BLaER1 treated with 17β-estradiol and CSF1 and Interleukin-3, amounts not matched to agents 10 nM and 100 nM (cell line): Measurements from ENCODE around the gene CBL.

Experiments used
- H3K27ac ChIP-seq, 11 experiments: shearing (Covaris generic); formaldehyde crosslinking; 2 replicates each; pipeline ENCODE4 v1.8.1; 2022
- H3K27me3 ChIP-seq, 11 experiments: shearing (Covaris generic); formaldehyde crosslinking; 2 replicates each; pipeline ENCODE4 v1.8.1; 2022
- H3K36me3 ChIP-seq, 11 experiments: shearing (Covaris generic); formaldehyde crosslinking; 2 replicates each; pipeline ENCODE4 v1.8.1; 2022
- H3K4me1 ChIP-seq, 10 experiments: shearing (Covaris generic); formaldehyde crosslinking; 2 replicates each; pipeline ENCODE4 v1.8.1; 2022
- H3K4me2 ChIP-seq, 11 experiments: shearing (Covaris generic); formaldehyde crosslinking; 2 replicates each; pipeline ENCODE4 v1.8.1; 2022
- H3K4me3 ChIP-seq, 10 experiments: shearing (Covaris generic); formaldehyde crosslinking; 2 replicates each; pipeline ENCODE4 v1.8.1; 2022
- H3K9ac ChIP-seq, 11 experiments: shearing (Covaris generic); formaldehyde crosslinking; 2 replicates each; pipeline ENCODE4 v1.8.1; 2022
- H3K9me3 ChIP-seq, 11 experiments: shearing (Covaris generic); formaldehyde crosslinking; replicated peaks in 1 of 11; 2 replicates each; pipeline ENCODE4 v1.8.1; 2022
- H4K20me1 ChIP-seq, 11 experiments: shearing (Covaris generic); formaldehyde crosslinking; 2 replicates each; pipeline ENCODE4 v1.8.1; 2022
- Cebpa-rat ChIP-seq, 11 experiments: shearing (Covaris generic); IDR thresholded peaks; 2 replicates each; pipeline ENCODE4 v1.8.1; 2022

Gene CBL

GRCh38 chr11:119305556-119306372 lies 99.6 kb downstream of the CBL start:
- peak overlapping the region in 9 of 11 experiments; percentile 3 to 79 (median 56); a peak in 16 of 22 replicates for H3K27ac ChIP-seq
- H3K4me2 ChIP-seq, result peak overlapping the region in 9 of 11 experiments; percentile 39 to 72 (median 60); a peak in 18 of 22 replicates
- H3K4me1 ChIP-seq, result peaks cover 10 to 33% (median 24%) of the 10 kb centered on the region in 10 experiments; a peak in 19 of 20 replicates
- no peak overlapping the region for H3K4me3 ChIP-seq
- H3K9me3 ChIP-seq, result no peaks in the 10 kb centered on the region
- H4K20me1 ChIP-seq, result peaks cover 0 to 75% (median 4%) of the 10 kb centered on the region in 11 experiments; a peak in 9 of 22 replicates
- no peaks in the 10 kb centered on the region for H3K27me3 ChIP-seq
- H3K9ac ChIP-seq, result peak overlapping the region in 8 of 11 experiments; percentile 6 to 70 (median 40); a peak in 11 of 22 replicates
- TF ChIP-seq Cebpa-rat (IDR thresholded peaks at IDR 0.05), result no peak
- H3K36me3 ChIP-seq, result peaks cover 80 to 95% (median 86%) of the 10 kb centered on the region in 11 experiments

DNA sequence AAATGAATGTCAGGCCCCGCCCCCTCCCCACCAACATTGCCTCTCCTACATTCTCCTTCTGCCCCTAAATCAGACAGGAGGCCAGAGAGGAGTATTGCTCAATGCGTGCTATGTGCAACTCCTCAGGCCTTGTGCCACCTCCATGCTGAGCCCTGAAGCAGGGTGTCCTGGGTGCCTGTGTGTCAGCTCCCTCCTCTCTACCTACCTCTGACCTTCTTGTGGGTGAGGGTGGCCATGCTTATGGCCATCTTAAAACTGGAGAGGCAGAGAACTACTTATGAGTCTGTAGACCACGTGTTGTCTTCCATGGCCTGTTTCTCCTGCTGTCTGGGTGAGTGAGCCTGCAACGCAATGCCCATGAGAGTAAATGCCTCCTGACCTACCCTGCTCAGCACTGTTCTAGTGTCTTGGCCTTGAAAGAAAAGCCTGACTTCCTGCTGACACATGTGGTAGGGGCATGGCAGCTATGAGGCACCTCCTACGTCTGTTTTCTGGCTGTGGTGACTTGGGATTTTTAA lies 100.3 kb downstream of the CBL start:
- Histone ChIP-seq H3K4me2 (peak overlapping the region in 9 of 11 experiments; percentile 39 to 72 (median 60); a peak in 18 of 22 replicates), H3K27ac (peak overlapping the region in 9 of 11 experiments; percentile 3 to 79 (median 56); a peak in 17 of 22 replicates), H3K9me3 (no peaks in the 10 kb centered on the region), H4K20me1 (peaks cover 0 to 77% (median 6%) of the 10 kb centered on the region in 11 experiments; a peak in 10 of 22 replicates), H3K4me1 (peaks cover 10 to 33% (median 24%) of the 10 kb centered on the region in 10 experiments; a peak in 19 of 20 replicates), H3K4me3 (no peak overlapping the region), H3K27me3 (no peaks in the 10 kb centered on the region), H3K36me3 (peaks cover 73 to 95% (median 86%) of the 10 kb centered on the region in 11 experiments), H3K9ac (peak overlapping the region in 9 of 11 experiments; percentile 2 to 70 (median 34); a peak in 12 of 22 replicates)
- TF ChIP-seq Cebpa-rat (IDR thresholded peaks at IDR 0.05), result peak in 3 of 11 experiments; percentile 39 to 78 (median 64); a peak in 4 of 22 replicates

GRCh38 chr11:119307219-119307618 lies 101.1 kb downstream of the CBL start:
- peak overlapping the region in 7 of 11 experiments; percentile 16 to 72 (median 64); a peak in 12 of 22 replicates for H3K4me2 ChIP-seq
- H3K4me3 ChIP-seq, result no peak overlapping the region
- peak overlapping the region in 7 of 11 experiments; percentile 48 to 79 (median 61); a peak in 10 of 22 replicates for H3K27ac ChIP-seq
- peaks cover 10 to 33% (median 24%) of the 10 kb centered on the region in 10 experiments; a peak in 19 of 20 replicates for H3K4me1 ChIP-seq
- peaks cover 65 to 95% (median 84%) of the 10 kb centered on the region in 11 experiments for H3K36me3 ChIP-seq
- peak overlapping the region in 6 of 11 experiments; percentile 4 to 70 (median 44); a peak in 7 of 22 replicates for H3K9ac ChIP-seq
- no peaks in the 10 kb centered on the region for H3K9me3 ChIP-seq
- H4K20me1 ChIP-seq, result peaks cover 0 to 72% (median 6%) of the 10 kb centered on the region in 11 experiments; a peak in 10 of 22 replicates
- H3K27me3 ChIP-seq, result no peaks in the 10 kb centered on the region
- no peak for TF ChIP-seq Cebpa-rat (IDR thresholded peaks at IDR 0.05)

- no peaks in the 10 kb centered on the region for H3K9me3 ChIP-seq
- H3K36me3 ChIP-seq, result peaks cover 58 to 95% (median 84%) of the 10 kb centered on the region in 11 experiments
- peaks cover 10 to 33% (median 24%) of the 10 kb centered on the region in 10 experiments; a peak in 19 of 20 replicates for H3K4me1 ChIP-seq
- H3K4me2 ChIP-seq, result no peak overlapping the region
- H3K27me3 ChIP-seq, result no peaks in the 10 kb centered on the region
- H4K20me1 ChIP-seq, result peaks cover 0 to 66% (median 6%) of the 10 kb centered on the region in 11 experiments; a peak in 10 of 22 replicates
- TF ChIP-seq Cebpa-rat (IDR thresholded peaks at IDR 0.05), result no peak
- peak overlapping the region in 3 of 11 experiments; percentile 12 to 36 (median 33); a peak in 2 of 22 replicates for H3K9ac ChIP-seq
- no peak overlapping the region for H3K27ac ChIP-seq
- no peak overlapping the region for H3K4me3 ChIP-seq
Measured at GRCh38 chr11:119307974-119308373, 101.8 kb downstream of the CBL start.

- Histone ChIP-seq H3K27me3 (no peaks in the 10 kb centered on the region), H3K4me1 (peaks cover 10 to 33% (median 26%) of the 10 kb centered on the region in 10 experiments; a peak in 19 of 20 replicates), H4K20me1 (peaks cover 0 to 59% (median 14%) of the 10 kb centered on the region in 11 experiments; a peak in 15 of 22 replicates), H3K4me2 (no peak overlapping the region), H3K27ac (0 out of 22 replicates have a peak overlapping the region, but pooled peaks of 1 of the 11 experiments have one; percentile 12), H3K9ac (no peak overlapping the region), H3K9me3 (no peaks in the 10 kb centered on the region), H3K4me3 (no peak overlapping the region), H3K36me3 (peaks cover 43 to 94% (median 82%) of the 10 kb centered on the region in 11 experiments)
- TF ChIP-seq Cebpa-rat (IDR thresholded peaks at IDR 0.05), result no peak
Measured at GRCh38 chr11:119309411-119309810, 103.3 kb downstream of the CBL start.

- Histone ChIP-seq H3K4me3 (no peak overlapping the region), H3K27ac (peak overlapping the region in 1 of 11 experiments; percentile 12; a peak in 1 of 22 replicates), H4K20me1 (peaks cover 0 to 57% (median 21%) of the 10 kb centered on the region in 11 experiments; a peak in 15 of 22 replicates), H3K36me3 (peaks cover 36 to 92% (median 79%) of the 10 kb centered on the region in 11 experiments), H3K9me3 (no peaks in the 10 kb centered on the region), H3K27me3 (0 out of 22 replicates have a peak, but pooled peaks cover 0 to under 1% (median 0%) of the 10 kb centered on the region in 11 experiments), H3K4me1 (peaks cover 12 to 35% (median 30%) of the 10 kb centered on the region in 10 experiments), H3K4me2 (no peak overlapping the region), H3K9ac (no peak overlapping the region)
- no peak for TF ChIP-seq Cebpa-rat (IDR thresholded peaks at IDR 0.05)
Measured at GRCh38 chr11:119309953-119310681, 104.0 kb downstream of the CBL start.

GRCh38 chr11:119310682-119311052 lies 104.5 kb downstream of the CBL start:
- TF ChIP-seq Cebpa-rat (IDR thresholded peaks at IDR 0.05), result no peak
- Histone ChIP-seq H3K27me3 (peaks cover 0 to 6% (median 0%) of the 10 kb centered on the region in 11 experiments; a peak in 4 of 22 replicates), H3K27ac (peak overlapping the region in 1 of 11 experiments; percentile 12; a peak in 1 of 22 replicates), H3K36me3 (peaks cover 33 to 88% (median 74%) of the 10 kb centered on the region in 11 experiments), H3K4me2 (no peak overlapping the region), H3K4me1 (peaks cover 14 to 36% (median 32%) of the 10 kb centered on the region in 10 experiments), H4K20me1 (peaks cover 0 to 54% (median 27%) of the 10 kb centered on the region in 11 experiments; a peak in 15 of 22 replicates), H3K4me3 (no peak overlapping the region), H3K9me3 (no peaks in the 10 kb centered on the region), H3K9ac (0 out of 22 replicates have a peak overlapping the region, but pooled peaks of 1 of the 11 experiments have one; percentile 14)
